ENCODE results near the gene CHST4.

GRCh38 chr16:71585318-71585703 is 59.1 kb downstream of the CHST4 start:
- TF ChIP-seq EP300 (IDR thresholded peaks at IDR 0.05; ENCODE audit: borderline replicate concordance) (no peak), RAD21 (IDR thresholded peaks at IDR 0.05; ENCODE audit: low read depth) (no peak), REST (IDR thresholded peaks at IDR 0.05; ENCODE audit: low read depth) (no peak), EGR1 (IDR thresholded peaks at IDR 0.05) (no peak), MAX (IDR thresholded peaks at IDR 0.05) (no peak), TCF12 (IDR thresholded peaks at IDR 0.05; ENCODE audit: low read depth) (no peak), TEAD4 (IDR thresholded peaks at IDR 0.05) (no peak), ZBTB7A (IDR thresholded peaks at IDR 0.05; ENCODE audit: low read depth) (no peak)

Data from Ishikawa (cell line).